H9 (cell line): Measurements from ENCODE around the gene EMX2. TPM values are rescaled to one million over a fixed set of nuclear protein-coding genes. Genes with fewer than 3 reads are reported as not detected.
A peak's percentile ranks its signal among the peaks of the same experiment; 100 is the strongest.

Source experiments
- DNase-seq: peaks from one replicate; pipeline ENCODE4 v3.0.0-alpha.2; 2017
- H2AFZ ChIP-seq: one replicate; pipeline ENCODE4 v1.6.1; 2013; ENCODE audit warnings: mild to moderate bottlenecking, low read length, control low read depth, moderate library complexity
- H2AK5ac ChIP-seq: 2 replicates; pipeline ENCODE4 v1.6.1; 2013; ENCODE audit warnings: low read length, control low read depth, mixed read lengths; ENCODE audit not compliant: insufficient read length
- H2BK120ac ChIP-seq: one replicate; pipeline ENCODE4 v1.6.1; 2013; ENCODE audit warnings: low read depth, mild to moderate bottlenecking, low read length, control low read depth, inconsistent platforms; ENCODE audit not compliant: poor library complexity, severe bottlenecking
- H2BK12ac ChIP-seq: 2 replicates; pipeline ENCODE4 v1.6.1; 2013; ENCODE audit warnings: low read length, control low read depth, mixed read lengths, low read depth; ENCODE audit not compliant: insufficient read length
- H2BK15ac ChIP-seq: 2 replicates; pipeline ENCODE4 v1.6.1; 2013; ENCODE audit warnings: low read depth, low read length, control low read depth
- H2BK20ac ChIP-seq: one replicate; pipeline ENCODE4 v1.6.1; 2013; ENCODE audit warnings: low read depth, mild to moderate bottlenecking, low read length, control low read depth, inconsistent platforms; ENCODE audit not compliant: poor library complexity, severe bottlenecking
- H2BK5ac ChIP-seq: 2 replicates; pipeline ENCODE4 v1.6.1; 2013; ENCODE audit warnings: low read length, control low read depth, mixed read lengths; ENCODE audit not compliant: insufficient read length
- H3K14ac ChIP-seq: 2 replicates; pipeline ENCODE4 v1.6.1; 2013; ENCODE audit warnings: low read length, control low read depth; ENCODE audit not compliant: insufficient read depth
- H3K18ac ChIP-seq: 2 replicates; pipeline ENCODE4 v1.6.1; 2013; ENCODE audit warnings: low read depth, mild to moderate bottlenecking, mixed read lengths, low read length, control low read depth; ENCODE audit not compliant: insufficient read length
- H3K23ac ChIP-seq: 2 replicates; pipeline ENCODE4 v1.6.1; 2013; ENCODE audit warnings: low read length, control low read depth, mixed read lengths, low read depth; ENCODE audit not compliant: insufficient read length
- H3K23me2 ChIP-seq: 2 replicates; pipeline ENCODE4 v1.6.1; 2013; ENCODE audit warnings: low read depth, mild to moderate bottlenecking, mixed read lengths, low read length, control low read depth; ENCODE audit not compliant: insufficient read length, poor library complexity, severe bottlenecking
- H3K27ac ChIP-seq: 2 replicates; pipeline ENCODE4 v1.5.1; 2013; ENCODE audit warnings: low read length, control low read depth, mixed read lengths, low read depth; ENCODE audit not compliant: insufficient read length
- H3K27me3 ChIP-seq: 2 replicates; pipeline ENCODE4 v1.6.1; 2013; ENCODE audit warnings: low read length, control low read depth, inconsistent platforms; ENCODE audit not compliant: insufficient read depth
- H3K4ac ChIP-seq: 2 replicates; pipeline ENCODE4 v1.6.1; 2013; ENCODE audit warnings: low read depth, mild to moderate bottlenecking, control low read depth, inconsistent platforms, low read length, moderate library complexity
- H3K4me1 ChIP-seq: 2 replicates; pipeline ENCODE4 v1.6.1; 2013; ENCODE audit warnings: low read length, control low read depth, inconsistent platforms; ENCODE audit not compliant: insufficient read depth
- H3K4me2 ChIP-seq: 2 replicates; pipeline ENCODE4 v1.6.1; 2013; ENCODE audit warnings: low read length, control low read depth, mixed read lengths; ENCODE audit not compliant: insufficient read length, insufficient read depth
- H3K56ac ChIP-seq: 2 replicates; pipeline ENCODE4 v1.6.1; 2013; ENCODE audit warnings: low read depth, mild to moderate bottlenecking, mixed read lengths, low read length, control low read depth; ENCODE audit not compliant: insufficient read length
- H3K79me1 ChIP-seq: 2 replicates; pipeline ENCODE4 v1.6.1; 2013; ENCODE audit warnings: low read depth, mild to moderate bottlenecking, moderate library complexity, low read length, control low read depth, inconsistent platforms; ENCODE audit not compliant: insufficient read depth, poor library complexity, severe bottlenecking
- H3K79me2 ChIP-seq: 2 replicates; pipeline ENCODE4 v1.6.1; 2013; ENCODE audit warnings: low read length, control low read depth, inconsistent platforms; ENCODE audit not compliant: insufficient read depth
- H3K9ac ChIP-seq: 2 replicates; pipeline ENCODE4 v1.6.1; 2013; ENCODE audit warnings: low read length, control low read depth, mixed read lengths; ENCODE audit not compliant: insufficient read length; ENCODE audit errors: extremely low read depth
- H3K9me3 ChIP-seq: one replicate; pipeline ENCODE4 v1.6.1; 2013; ENCODE audit warnings: low read depth, low read length, inconsistent platforms; ENCODE audit not compliant: control insufficient read depth
- H3T11ph ChIP-seq: one replicate; pipeline ENCODE4 v1.6.1; 2013; ENCODE audit warnings: mild to moderate bottlenecking, low read length, control low read depth, inconsistent platforms
- H4K20me1 ChIP-seq: one replicate; pipeline ENCODE4 v1.6.1; 2013; ENCODE audit not compliant: control insufficient read depth, insufficient read length, insufficient read depth
- H4K5ac ChIP-seq: 2 replicates; pipeline ENCODE4 v1.6.1; 2013; ENCODE audit warnings: low read depth, mild to moderate bottlenecking, mixed read lengths, low read length, control low read depth; ENCODE audit not compliant: insufficient read length
- H4K8ac ChIP-seq: replicated peaks from 2 replicates; pipeline ENCODE4 v1.6.1; 2013; ENCODE audit warnings: low read length, control low read depth, mixed read lengths, low read depth; ENCODE audit not compliant: insufficient read length
- H4K91ac ChIP-seq: 2 replicates; pipeline ENCODE4 v1.6.1; 2013; ENCODE audit warnings: low read depth, mild to moderate bottlenecking, moderate library complexity, mixed read lengths, low read length, control low read depth; ENCODE audit not compliant: insufficient read length
- H3K27ac Mint-ChIP-seq, 3 experiments: 2 replicates in 2 of 3; 3 replicates in 1 of 3; pipeline ENCODE4 v1.8.0; 2020 to 2021; ENCODE audit warnings: mixed read lengths in 3 of 3, mild to moderate bottlenecking in 1 of 3, moderate library complexity in 1 of 3
- H3K27me3 Mint-ChIP-seq: 2 replicates; pipeline ENCODE4 v1.8.0; 2021; ENCODE audit warnings: low read depth, mild to moderate bottlenecking, moderate library complexity, mixed read lengths
- H3K36me3 Mint-ChIP-seq, 3 experiments: 2 replicates in 2 of 3; 3 replicates in 1 of 3; pipeline ENCODE4 v1.8.0; 2020 to 2021; ENCODE audit warnings: low read depth in 3 of 3, mixed read lengths in 3 of 3; ENCODE audit not compliant: insufficient read depth in 1 of 3
- H3K4me1 Mint-ChIP-seq, 2 experiments: 2 replicates each; pipeline ENCODE4 v1.8.0; 2020; ENCODE audit warnings: mixed read lengths in 2 of 2
- H3K4me3 Mint-ChIP-seq, 2 experiments: 2 replicates in 1 of 2; 3 replicates in 1 of 2; pipeline ENCODE4 v1.8.0; 2020 to 2021; ENCODE audit warnings: mild to moderate bottlenecking in 2 of 2, mixed read lengths in 2 of 2, moderate library complexity in 1 of 2
- H3K9me3 Mint-ChIP-seq, 2 experiments: 2 replicates in 1 of 2; 3 replicates in 1 of 2; pipeline ENCODE4 v1.8.0; 2020; ENCODE audit warnings: mild to moderate bottlenecking in 2 of 2, mixed read lengths in 2 of 2, moderate library complexity in 1 of 2
- WGBS: extraction: QIAGEN DNeasy Blood & Tissue Kit; methylation state at CpG from one replicate; pipeline ENCODE4 v1.1.7; 2013; ENCODE audit warnings: missing lambda C conversion rate, low lambda C conversion rate, mixed read lengths; ENCODE audit not compliant: insufficient read length; ENCODE audit errors: extremely low coverage; 5-methylcytosine and 5-hydroxymethylcytosine counted together
- total RNA-seq: library from RNA; stranded (reverse); gene quantifications from 2 replicates; pipeline ENCODE4 v1.2.1, GENCODE V29; 2021
- TF ChIP-seq, protein P1 (sequence below): fragments of 200-600 bp; sonication (generic); conservative IDR thresholded peaks from 3 replicates; pipeline ENCODE4 v1.8.0; 2021; ENCODE audit warnings: antibody characterized with exemption, mild to moderate bottlenecking

EMX2 gene
- total RNA-seq, 1 experiment from 2014 or later = not detected

DNA sequence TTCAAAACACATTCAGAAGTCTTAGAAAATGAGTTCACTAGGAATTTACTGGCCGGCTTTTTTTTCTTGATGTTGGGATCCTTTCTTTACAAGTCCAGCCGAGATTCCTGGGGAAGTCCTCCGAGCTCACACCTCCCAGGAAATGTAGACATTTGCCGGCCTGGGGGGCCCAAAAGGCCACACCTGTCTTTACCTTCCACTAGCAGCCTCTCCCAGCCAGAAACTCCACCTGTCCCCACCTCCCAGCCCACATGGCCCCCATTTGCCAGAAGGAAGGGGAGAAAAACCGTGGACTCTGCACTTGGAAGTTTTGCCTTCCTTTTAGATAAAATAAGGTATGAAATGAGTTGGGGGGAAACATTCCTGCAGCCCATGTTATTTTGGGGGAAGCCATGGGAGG, 27.6 kb upstream of the EMX2 start:
- Histone ChIP-seq H3K56ac (no peak overlapping the region), H4K5ac (no peak overlapping the region), H4K20me1 (no peaks in the 10 kb centered on the region), H4K91ac (no peak overlapping the region), H3K18ac (no peak overlapping the region), H3K4ac (no peak overlapping the region), H3K27me3 (no peaks in the 10 kb centered on the region), H3K9ac (no peak overlapping the region), H3K23me2 (no peaks in the 10 kb centered on the region), H2BK20ac (no peak overlapping the region), H3K4me2 (no peak overlapping the region), H2BK12ac (no peak overlapping the region), H3K4me1 (no peaks in the 10 kb centered on the region), H3T11ph (no peak overlapping the region), H2BK15ac (no peak overlapping the region), H2BK5ac (no peak overlapping the region), H3K9me3 (no peaks in the 10 kb centered on the region), H2AK5ac (no peak overlapping the region), H4K8ac (no peak overlapping the region), H3K23ac (no peak overlapping the region), H3K79me1 (no peaks in the 10 kb centered on the region), H3K14ac (no peak overlapping the region), H2AFZ (no peak overlapping the region), H3K79me2 (no peaks in the 10 kb centered on the region), H2BK120ac (no peak overlapping the region), H3K27ac (no peak overlapping the region)
- no peak overlapping the region for H3K4me3 Mint-ChIP-seq
- TF ChIP-seq, protein P1, sequence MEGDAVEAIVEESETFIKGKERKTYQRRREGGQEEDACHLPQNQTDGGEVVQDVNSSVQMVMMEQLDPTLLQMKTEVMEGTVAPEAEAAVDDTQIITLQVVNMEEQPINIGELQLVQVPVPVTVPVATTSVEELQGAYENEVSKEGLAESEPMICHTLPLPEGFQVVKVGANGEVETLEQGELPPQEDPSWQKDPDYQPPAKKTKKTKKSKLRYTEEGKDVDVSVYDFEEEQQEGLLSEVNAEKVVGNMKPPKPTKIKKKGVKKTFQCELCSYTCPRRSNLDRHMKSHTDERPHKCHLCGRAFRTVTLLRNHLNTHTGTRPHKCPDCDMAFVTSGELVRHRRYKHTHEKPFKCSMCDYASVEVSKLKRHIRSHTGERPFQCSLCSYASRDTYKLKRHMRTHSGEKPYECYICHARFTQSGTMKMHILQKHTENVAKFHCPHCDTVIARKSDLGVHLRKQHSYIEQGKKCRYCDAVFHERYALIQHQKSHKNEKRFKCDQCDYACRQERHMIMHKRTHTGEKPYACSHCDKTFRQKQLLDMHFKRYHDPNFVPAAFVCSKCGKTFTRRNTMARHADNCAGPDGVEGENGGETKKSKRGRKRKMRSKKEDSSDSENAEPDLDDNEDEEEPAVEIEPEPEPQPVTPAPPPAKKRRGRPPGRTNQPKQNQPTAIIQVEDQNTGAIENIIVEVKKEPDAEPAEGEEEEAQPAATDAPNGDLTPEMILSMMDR = no peak
- no peaks in the 10 kb centered on the region for H3K36me3 Mint-ChIP-seq
- H3K9me3 Mint-ChIP-seq = no peaks in the 10 kb centered on the region; a peak in 1 of 5 replicates
- peaks cover 5 to 8% of the 10 kb centered on the region in 2 experiments for H3K4me1 Mint-ChIP-seq
- no peak overlapping the region for H3K27ac Mint-ChIP-seq
- WGBS = no CpG with 5 or more reads among the region's 5 CpGs
- H3K27me3 Mint-ChIP-seq = peaks cover 23% of the 10 kb centered on the region
- peak; percentile 5 for DNase-seq
